Activated CD4-positive, alpha-beta T cell treated with anti-CD3 and anti-CD28 coated beads for 48 hours (primary cell): Measurements from ENCODE around the gene DCLK3.

ENCODE experiments used
- DNase-seq: peaks from one replicate; pipeline ENCODE4 v3.0.0-alpha.2; 2020

Gene DCLK3

DNA sequence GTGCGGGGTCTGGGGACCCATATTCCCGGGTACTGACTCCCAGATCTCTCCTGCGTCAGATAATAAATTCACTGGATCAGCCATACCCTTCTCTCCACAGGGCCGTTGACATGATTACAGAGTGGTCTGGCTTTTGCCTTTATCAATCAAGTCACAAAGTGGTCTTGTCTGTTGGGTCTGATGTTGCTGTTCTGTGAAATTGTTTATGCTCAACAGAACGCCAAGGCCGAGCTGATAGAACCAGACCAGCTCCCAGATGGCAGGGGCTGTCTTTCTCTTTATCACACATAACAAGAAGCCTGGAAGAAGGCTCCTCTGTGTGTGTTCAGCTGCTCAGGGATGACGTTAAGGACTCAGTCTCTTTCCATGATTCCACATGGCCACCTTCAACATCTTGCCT lies 751 bp upstream of the DCLK3 start:
- no peak for DNase-seq

DNA sequence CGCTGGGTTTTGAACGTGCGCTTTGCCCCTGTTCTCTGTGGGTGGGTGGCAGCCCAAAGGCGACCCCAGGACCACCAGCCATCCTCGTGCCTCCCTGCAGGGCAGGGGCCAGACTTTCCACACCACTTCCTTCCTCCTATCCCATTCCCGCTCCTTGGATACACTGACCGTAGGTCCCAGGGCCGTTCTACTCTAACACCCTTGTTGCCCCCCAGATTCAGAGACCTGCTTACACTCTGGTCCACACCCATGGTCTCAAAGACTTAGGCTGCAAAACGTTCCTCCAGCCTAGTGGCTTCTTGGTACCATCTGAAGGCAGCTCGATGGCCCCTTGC lies 318 bp upstream of the DCLK3 start:
- no peak for DNase-seq

DNA sequence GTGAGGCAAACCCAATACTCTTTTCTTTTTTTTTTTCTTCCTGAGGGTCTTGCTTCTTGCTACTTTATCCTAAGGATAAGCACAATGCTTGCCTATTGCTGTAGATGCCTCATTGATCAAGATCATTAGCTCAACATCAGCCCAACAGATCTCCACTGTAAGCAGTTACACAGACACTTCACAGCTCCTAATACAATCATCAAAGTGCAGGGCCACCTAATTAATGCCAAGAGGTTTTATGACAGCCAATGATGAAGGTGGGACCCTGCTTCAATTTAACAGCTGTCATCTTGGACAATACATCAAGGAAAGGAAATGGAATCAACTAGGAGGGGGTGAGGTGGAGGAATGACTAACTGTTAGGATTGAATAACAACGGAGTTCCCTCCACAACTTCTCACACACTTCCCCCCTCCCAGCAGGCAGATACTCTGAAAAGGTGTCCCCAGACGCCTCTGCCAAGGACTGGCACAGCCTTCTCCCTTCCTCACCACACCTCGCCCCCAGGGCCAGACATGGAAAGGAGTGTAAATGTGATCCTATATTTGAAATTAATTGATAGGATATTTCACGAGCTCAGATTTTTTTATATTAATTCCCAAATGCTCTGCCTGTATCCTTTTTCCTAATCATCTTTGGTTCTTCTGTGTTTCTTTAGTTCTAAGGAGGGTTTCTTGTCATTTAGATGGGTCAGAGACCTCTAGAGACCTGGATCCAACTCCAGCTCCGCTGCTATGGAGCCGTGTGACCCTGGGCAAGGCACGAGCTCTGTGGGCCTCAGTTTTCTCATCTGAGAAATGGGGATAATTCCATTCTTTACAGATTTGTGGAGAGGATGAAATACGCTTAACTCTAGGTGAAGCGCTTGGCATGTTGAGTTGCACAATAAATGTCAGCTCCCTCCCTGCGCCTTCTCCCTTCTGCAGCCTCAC lies 1.2 kb downstream of the DCLK3 start:
- DNase-seq, result no peak

DNA sequence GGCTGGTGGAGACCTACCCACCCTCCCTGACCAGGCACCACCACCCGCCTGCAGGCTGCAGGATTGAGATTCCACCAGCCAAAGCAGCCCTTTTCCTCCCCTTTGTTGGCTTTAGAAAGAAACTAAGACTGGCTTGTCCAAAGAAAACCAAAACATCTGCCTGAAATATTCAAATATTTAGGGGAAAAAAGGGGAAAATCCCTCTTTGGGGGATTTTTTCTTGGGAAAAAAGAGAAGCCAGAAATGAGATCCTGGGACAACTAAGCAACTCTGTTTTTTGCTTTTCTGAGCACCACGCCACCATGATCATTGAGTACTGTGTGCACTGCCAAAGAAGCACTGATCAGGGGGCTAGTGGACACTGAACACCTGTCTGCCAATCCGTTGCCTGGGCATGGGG lies 2.6 kb downstream of the DCLK3 start:
- no peak for DNase-seq

DNA sequence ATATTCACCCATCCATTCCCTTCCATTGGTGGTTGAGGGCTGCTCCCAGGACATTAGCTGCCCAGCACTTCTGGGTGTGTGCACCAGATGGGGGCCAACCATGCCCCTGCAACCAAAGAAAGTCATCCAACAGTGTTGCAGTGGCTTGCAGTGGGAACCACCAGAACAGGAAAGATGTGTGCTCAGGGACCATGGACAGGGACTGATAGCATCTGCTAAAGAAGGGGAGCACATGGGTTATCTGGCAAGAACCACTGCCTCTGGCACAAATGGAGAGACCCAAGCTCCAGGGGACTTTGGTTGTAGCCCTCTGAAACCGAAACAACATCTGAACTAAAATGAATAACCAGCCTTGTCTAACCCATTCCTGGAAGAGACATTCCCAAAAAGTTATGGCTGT lies 8.1 kb downstream of the DCLK3 start:
- DNase-seq, result no peak

DNA sequence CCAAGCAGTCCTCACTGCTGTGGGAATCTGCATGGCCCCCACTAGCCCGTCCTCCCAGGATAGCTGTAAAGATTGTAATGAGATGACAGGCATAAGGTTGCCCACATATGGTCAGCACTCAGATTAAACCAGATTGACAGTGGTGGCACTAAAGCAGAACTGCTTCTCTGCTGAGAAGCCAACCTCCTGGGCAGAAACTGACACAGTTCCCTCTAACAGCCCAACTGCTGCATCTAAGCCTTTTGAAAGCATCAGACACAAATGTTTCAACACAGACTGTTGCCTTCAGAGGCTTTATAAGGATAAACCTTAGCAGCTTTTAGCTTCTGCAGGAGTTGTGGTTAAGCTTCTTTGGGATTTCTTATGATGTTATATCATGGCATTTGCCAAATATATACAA lies 13.0 kb downstream of the DCLK3 start:
- no peak for DNase-seq

DNA sequence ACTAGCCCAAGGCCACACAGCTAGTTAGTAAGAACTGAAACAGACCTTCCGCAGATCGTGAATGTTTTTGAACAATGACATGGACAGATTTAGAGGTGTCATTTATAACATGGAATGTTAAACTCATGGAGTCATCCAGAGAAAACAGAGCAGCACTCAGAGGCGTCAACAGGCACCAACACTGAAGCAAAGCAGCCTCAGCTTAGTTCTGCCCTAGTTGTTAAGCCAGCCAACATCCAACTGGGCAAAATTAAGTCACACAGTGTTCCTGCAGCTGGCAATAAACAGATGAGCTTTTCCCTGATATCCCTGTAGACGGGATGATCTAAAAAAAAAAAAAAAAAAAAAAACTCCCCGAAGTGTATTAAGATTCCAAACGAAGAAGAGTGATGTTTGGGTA lies 13.6 kb downstream of the DCLK3 start:
- DNase-seq, result no peak

DNA sequence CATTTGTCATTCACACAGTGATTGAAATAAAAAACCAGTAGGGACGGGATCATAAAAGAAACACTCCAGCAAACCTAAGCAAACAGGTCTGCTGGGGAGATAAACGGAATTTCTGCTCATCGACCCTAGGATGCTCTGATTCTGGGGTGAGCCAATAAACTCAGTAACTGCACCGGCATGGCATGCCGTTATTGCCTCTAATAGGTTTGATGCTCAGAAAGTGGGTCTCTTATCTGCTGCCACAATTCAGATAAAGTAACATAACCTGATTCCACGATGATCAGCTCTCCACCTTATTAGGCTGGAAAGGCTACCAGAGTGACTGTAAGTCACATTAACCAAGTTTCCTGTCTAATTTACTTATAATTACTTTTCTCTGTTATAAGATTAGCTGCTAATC lies 19.6 kb downstream of the DCLK3 start:
- no peak for DNase-seq

DNA sequence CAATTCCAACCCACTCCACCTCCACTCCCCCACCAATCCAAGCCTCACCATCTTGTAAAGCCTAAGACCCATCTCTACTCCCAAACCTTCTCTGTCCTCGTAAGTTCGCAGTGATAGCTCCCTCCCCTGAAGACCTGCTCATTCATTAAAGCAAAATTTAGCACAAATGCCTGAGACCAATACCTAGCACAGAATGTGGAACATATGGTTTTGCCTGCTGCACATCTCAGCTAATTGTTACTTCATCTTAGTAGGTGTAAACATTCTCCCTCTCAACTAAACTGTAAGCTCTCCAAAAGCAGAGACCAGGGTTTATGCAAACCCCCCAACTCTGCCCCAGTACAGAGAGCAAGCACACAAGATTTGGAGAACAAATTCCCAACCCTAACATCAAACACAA lies 20.5 kb downstream of the DCLK3 start:
- no peak for DNase-seq

DNA sequence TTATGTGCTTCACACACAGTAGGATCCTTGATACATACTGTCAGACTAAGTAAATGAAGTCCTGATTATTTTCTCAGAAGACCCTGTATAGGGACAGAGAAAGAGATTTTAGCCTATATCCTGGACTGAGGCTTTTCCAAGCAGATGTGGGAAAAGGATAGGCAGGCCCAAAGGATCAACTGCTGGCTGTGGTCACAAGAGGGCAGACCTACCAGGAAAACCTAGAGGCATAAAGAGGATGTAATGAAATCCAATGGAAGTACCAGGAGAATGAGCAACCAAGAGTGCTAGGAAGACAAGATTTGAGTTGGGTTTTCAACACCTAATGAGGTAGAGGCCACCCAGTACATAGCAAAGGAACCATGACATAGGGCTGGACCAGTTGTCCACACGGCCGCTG lies 23.1 kb downstream of the DCLK3 start:
- no peak for DNase-seq

DNA sequence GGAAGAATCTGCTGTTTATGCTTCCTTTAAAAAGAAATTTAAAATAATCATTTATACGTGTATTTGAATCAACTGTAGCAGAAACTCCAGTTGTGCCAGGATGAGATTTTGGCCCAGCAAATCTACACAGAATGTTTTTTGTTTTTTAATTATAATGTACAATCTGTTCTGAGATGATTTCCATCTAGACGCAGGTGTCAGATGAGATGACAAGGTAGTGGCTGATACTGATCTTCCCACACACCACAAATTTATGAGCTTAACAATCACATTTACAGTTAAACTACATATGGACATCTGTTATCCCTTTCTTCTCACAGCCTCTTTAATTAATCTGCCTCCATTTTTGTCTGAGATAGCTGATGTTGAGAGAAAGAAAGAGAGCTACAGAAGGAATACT lies 23.6 kb downstream of the DCLK3 start:
- no peak for DNase-seq

DNA sequence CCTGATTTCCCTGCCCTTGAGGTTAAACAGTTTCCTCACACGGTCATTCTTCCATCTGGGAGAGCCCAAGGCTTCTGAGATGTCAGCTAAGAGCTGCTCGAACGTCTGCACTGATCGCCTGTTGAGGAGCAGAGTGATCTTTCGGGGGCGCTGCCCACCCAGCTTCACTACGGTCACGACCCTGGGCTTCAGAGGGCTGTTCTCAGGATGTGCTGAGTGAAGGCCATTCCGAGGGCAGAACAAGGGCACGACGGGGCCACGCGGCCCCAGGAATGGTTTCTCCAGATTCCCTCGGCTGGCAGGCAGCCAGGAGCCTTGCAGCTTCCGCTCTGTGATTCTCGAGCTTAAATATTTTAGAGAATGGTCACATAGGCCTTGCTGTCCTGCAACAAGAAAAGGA lies 25.7 kb downstream of the DCLK3 start:
- DNase-seq, result no peak

DNA sequence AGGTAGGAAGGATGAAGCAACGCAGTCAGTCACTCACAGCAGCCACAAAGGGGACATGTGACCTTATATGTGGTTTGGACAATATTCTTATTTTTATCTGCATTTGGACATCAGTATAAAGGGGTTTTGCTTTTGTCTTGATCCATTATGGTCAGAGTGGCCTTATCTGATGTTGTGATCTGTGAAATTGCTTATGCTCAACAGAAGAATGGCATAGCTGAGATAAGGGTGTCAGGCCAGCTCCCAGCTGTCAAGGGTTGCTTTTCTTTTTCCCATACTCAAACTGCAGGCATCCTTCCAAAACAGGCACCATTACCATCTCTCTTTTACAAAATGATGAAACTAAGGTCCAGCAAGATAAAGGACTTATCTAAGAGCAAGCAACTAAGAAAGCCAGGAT lies 28.1 kb downstream of the DCLK3 start:
- no peak for DNase-seq

DNA sequence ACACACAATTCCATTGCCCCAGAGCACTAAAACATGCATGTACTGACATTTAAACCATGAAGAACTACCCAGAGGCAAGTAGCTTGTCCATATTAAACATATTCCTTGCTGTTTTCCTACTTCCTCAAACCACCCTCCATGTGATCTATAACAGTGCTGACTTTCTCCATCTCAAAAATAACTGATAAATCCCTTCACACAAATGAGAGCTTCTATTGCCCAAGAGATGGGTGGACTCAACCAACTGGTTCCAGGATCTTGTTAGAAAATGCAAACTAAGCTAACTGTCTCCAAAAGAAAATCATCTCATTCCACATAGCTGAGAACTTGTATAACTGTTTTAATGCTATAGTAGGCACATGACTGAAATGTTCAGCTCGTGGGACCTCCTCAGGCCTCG lies 29.6 kb downstream of the DCLK3 start:
- no peak for DNase-seq

DNA sequence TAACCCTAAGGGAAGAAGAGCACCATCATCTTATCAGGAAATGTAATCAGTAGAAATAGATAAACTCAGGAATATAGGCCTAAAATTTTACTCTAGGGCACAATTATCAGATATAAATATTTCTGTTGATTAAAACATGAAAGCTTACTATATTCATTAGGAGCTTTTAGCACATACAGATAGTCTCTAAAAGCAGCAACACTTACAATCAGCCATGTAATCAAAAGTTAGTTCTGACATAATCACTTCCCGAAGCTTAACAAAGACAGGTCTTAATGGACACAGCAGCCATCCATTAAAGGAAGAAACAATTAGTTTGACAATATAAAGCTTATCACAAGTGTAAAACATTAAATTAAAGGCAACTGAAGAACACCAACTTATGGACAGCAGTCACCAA lies 30.6 kb downstream of the DCLK3 start:
- DNase-seq, result no peak

DNA sequence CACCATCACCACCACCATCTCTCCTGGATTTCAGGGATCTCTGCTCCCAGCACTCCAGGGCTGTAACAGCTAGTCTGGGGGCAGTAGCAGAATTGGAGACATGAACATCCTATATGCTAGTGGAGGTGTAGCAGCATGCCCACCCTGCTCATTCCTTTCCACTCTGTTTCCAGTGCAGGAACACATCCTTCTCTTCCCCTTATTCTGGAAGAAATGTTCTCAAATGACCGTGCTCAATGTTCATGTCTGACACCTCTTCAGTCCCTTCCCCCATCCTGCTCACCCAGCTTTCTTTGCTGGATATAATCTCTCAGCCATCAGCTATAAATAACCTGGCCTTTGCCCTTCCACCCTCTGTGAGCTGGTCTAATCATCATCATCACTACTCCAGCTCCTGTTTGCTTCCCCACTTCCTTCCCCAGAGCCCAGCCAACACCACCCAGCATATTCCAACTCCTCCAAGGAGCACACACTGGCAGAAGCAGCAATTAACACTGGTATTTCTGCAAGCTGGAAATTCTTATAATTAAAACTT lies 31.1 kb downstream of the DCLK3 start:
- DNase-seq, result no peak

DNA sequence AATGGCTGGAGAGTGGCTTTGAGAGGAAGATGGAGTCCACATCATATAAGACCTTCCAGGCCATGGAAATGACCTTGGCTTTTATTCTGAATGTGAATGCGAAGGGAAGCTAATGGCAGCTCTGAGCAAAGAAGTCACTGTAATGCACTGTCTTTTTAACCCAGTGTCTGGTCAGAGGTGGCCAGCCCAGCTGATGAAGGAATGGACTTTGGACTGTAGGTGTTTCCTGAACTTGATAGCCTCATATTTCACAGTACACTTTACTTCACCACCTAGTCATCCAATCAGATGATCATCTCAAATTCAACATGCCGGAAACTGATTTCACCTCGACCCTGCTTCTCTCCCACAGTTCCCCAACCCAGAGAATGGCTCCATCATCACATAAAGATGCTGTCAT lies 33.4 kb downstream of the DCLK3 start:
- no peak for DNase-seq

DNA sequence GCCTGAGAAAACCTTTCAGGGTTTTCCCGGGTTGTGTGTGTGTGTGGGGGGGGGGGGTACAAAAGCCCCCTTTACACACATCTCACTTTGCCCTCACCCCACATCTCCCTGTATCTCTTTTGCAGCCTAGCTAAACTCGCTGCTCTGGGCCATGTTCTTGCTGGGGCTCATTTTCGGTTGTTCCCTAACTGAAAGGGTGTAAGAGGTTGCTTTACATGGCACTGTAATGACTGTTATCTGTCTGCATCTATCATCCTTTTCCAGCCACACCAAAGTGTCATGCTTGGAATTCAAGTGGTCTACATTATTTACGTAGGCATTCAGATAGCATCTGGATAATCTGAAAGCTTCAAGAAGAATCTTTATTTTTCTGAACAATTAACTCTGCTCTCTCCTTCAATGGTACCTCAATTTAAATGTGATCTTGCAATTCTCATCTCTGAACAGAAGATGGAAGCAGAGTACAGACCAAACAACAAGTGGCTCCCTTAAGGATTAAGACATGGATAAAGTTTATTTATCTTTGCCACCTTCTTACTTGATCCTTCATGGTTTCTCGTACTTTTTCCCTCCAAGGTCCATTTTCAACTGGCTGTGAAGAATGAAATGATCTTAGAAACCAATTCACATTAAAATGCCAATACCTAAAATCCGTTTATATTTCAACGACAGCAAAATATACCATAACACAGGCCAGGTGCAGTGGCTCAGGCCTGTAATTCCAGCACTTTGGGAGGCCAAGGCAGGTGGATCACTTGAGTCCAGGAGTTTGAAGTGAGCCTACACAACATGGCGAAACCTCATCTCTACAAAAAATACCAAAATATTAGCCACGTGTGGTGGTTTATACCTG lies 34.9 kb downstream of the DCLK3 start:
- no peak for DNase-seq

DNA sequence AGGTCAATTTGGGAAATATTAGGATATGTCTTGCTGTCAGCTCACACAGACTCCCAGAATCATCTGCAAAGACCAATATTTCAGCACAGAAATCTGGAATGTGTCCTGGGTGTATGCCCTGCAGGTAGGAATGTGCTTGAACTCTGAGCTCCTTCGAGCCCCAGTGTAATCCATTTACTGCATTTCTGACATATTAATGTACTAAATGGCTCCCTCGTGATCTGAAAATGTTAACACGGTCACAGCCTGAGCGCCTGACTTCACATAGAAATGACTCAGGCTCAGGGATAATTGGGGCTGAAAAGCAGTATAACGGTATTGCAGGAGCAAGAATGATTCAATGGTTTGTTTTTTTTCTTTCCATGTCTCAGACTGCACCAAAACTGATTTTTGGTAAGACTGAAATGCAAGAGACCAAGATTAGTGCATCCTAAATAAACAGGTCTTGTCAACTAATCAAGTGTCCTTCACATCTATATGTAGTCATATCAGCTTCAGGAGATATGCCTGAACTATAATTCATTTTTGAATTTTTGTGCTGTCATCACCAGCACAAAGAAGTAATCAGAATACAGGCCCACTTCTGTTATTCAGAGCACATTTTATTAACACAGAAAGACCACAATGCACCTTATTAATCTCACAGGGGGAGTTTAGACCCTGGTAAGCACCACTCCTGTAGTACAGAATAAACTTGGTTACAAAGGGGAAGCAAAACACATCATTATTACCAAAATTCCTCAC lies 49.8 kb downstream of the DCLK3 start:
- DNase-seq, result no peak

DNA sequence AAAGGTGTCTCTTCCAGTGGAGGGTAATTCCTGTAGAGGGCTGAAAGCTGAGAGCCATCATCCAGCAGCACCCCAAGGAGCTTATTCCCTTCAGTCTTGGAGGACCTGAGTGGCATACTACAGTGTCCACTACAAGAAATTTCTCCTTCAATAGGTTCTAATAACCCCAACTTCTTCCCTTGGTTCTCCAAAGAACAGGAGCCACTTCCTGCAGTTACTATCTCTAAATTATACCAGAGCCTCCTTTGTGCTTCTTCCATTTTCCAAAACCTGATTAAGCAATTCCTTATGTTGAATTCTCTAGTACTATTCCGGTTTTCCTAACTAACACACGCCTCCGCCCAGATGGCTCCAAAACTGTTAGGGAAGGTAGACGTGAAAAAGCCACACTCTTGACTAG lies 50.4 kb downstream of the DCLK3 start:
- no peak for DNase-seq

DNA sequence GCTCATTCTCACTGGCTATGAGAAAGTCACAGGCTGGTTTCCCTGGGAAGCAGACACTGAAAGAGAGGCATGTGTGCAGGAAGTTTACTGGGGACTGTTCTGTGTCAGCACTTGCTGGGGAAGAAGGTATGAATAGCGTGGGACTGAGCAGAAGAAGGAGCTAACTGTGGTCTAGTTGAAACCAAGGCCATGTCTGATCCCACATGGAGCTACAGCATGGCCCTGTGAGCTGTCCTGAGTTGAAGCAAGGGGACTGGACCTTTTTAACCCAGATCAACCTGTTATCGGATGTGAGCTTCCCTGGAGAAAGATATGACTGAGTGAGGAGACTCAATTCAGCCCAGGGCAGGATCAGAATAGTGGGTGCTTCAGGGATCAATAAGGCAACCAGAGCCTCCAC lies 53.7 kb downstream of the DCLK3 start:
- DNase-seq, result no peak

DNA sequence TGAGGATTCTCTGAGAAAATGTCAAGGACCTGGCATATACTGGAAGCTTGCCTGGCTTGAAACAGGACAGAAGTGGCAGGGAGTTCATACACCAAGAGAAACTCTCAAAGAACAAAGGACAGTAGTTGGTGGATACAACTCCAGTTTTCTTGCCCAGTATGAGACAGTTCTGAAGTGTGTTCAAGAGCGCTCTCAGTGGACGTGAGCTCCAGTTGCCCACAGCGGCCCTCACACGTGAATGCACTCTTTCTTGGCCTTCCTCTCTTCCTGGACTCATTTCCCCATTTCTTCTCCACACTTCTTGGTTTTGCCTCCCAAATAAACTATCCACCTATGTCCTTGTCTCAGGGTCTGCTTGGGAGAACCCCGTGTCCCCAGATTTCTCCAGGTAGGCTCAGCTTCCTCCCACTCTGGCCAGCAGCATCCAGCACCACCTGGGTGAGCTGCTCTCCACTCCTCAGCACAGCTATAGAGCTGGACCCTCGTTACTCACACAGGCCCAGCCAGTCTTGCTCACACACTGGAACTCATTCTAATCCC lies 54.5 kb downstream of the DCLK3 start:
- no peak for DNase-seq

DNA sequence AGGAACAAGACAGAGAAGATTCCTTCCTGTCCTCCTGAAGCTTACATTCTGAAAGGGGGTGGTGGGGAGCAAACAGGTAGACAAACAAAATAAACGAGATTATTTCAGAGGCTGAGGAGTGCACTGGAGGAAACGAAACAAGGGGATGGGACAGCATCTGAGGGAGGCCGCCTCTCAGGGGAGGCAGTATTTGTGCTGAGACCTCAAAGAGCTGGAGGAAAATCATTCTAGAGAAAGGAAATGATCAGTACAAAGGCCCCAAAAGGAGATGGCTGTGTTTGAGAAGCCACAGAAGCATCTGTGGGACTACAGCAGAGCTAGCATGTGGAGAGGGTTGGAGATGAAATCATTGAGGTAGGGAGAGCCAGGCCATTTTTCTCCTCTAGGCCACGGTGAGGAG lies 55.1 kb downstream of the DCLK3 start:
- no peak for DNase-seq
